Activated T-cell treated with anti-CD3 and anti-CD28 coated beads, Interleukin-2, amount 50 U/mL, for 4 hours (primary cell): Measurements from ENCODE around the gene REEP3. TPM values are rescaled to one million over a fixed set of nuclear protein-coding genes. Genes with fewer than 3 reads are reported as not detected.
"Not testable (repeated sequence)": the region's sequence is repeated elsewhere in the genome, so short reads cannot be mapped to it uniquely, and the experiment has no call there.

Experiments used
- ATAC-seq, 2 donors: fragments of 200-7000 bp; cut with Tn5 transposase; one replicate each; pipeline ENCODE4 v1.10.0; 2021
- DNase-seq: peaks from one replicate; pipeline ENCODE4 v3.0.0-alpha.2; 2020
- H3K27me3 Mint-ChIP-seq: one replicate; pipeline ENCODE4 v1.8.0; 2021; ENCODE audit warnings: low read depth, mixed read lengths
- H3K36me3 Mint-ChIP-seq: one replicate; pipeline ENCODE4 v1.8.0; 2022; ENCODE audit warnings: mixed read lengths; ENCODE audit not compliant: insufficient read depth
- H3K4me1 Mint-ChIP-seq: one replicate; pipeline ENCODE4 v1.8.0; 2021; ENCODE audit warnings: low read depth, mixed read lengths
- H3K4me3 Mint-ChIP-seq: one replicate; pipeline ENCODE4 v1.8.0; 2021; ENCODE audit warnings: mild to moderate bottlenecking, moderate library complexity, mixed read lengths
- H3K9me3 Mint-ChIP-seq: one replicate; pipeline ENCODE4 v1.8.0; 2021; ENCODE audit warnings: mixed read lengths
- total RNA-seq, 3 donors: library from RNA; stranded (reverse); gene quantifications; one replicate each; pipeline ENCODE4 v1.2.1, GENCODE V29; 2021

REEP3 gene, protein sequence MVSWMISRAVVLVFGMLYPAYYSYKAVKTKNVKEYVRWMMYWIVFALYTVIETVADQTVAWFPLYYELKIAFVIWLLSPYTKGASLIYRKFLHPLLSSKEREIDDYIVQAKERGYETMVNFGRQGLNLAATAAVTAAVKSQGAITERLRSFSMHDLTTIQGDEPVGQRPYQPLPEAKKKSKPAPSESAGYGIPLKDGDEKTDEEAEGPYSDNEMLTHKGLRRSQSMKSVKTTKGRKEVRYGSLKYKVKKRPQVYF
- total RNA-seq = 10 to 100 TPM; 13.8 to 20.8 (median 15.0) TPM

- H3K9me3 Mint-ChIP-seq = no peaks in the 10 kb centered on the region
- DNase-seq (no peak), ATAC-seq (peak; percentile 72 to 74)
- peaks cover 5% of the 10 kb centered on the region for H3K36me3 Mint-ChIP-seq
- peaks cover 69% of the 10 kb centered on the region for H3K4me1 Mint-ChIP-seq
- H3K27me3 Mint-ChIP-seq = no peaks in the 10 kb centered on the region
- peak within 1 kb of the TSS; percentile 90 for H3K4me3 Mint-ChIP-seq
Observed at GRCh38 chr10:63520500-63521415, at the start of gene REEP3. Gene REEP3, plus strand, starts transcription at chr10:63521401. Its CDS starts 145 bp downstream, at chr10:63521546.

DNA sequence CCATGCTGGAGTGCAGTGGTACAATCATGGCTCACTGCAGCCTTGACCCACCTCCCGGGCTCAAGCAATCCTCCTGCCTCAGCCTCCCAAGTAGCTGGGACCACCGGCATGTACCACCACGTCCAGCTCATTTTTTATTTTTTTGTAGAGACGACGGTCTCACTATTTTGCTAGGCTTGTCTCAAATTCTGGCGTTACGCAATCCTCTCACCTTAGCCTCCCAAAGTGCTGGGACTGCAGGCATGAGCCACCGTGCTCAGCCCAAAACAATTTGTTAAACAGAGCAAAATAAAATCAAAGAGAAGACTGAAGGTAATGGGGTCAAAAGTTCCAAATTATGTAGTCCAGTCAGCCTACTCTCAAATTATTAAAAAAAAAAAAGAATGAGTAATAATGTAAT lies 46.7 kb upstream of the REEP3 start:
- no peak overlapping the region for H3K4me3 Mint-ChIP-seq
- DNase-seq (no peak), ATAC-seq (no peak)
- no peaks in the 10 kb centered on the region for H3K9me3 Mint-ChIP-seq
- peaks cover 2% of the 10 kb centered on the region for H3K36me3 Mint-ChIP-seq
- H3K4me1 Mint-ChIP-seq = peaks cover 19% of the 10 kb centered on the region
- no peaks in the 10 kb centered on the region for H3K27me3 Mint-ChIP-seq

- Mint-ChIP-seq H3K27me3 (no peaks in the 10 kb centered on the region), H3K9me3 (no peaks in the 10 kb centered on the region), H3K4me3 (no peak overlapping the region), H3K36me3 (peaks cover 2% of the 10 kb centered on the region), H3K4me1 (peaks cover 23% of the 10 kb centered on the region)
- no peak for DNase-seq
- no peak for ATAC-seq
Observed at GRCh38 chr10:63477927-63478326, 43.3 kb upstream of the REEP3 start.

GRCh38 chr10:63478564-63478963 lies 42.6 kb upstream of the REEP3 start:
- Mint-ChIP-seq H3K4me3 (no peak overlapping the region), H3K4me1 (peaks cover 24% of the 10 kb centered on the region), H3K36me3 (peaks cover 2% of the 10 kb centered on the region), H3K9me3 (no peaks in the 10 kb centered on the region), H3K27me3 (no peaks in the 10 kb centered on the region)
- no peak for DNase-seq
- ATAC-seq = no peak

DNA sequence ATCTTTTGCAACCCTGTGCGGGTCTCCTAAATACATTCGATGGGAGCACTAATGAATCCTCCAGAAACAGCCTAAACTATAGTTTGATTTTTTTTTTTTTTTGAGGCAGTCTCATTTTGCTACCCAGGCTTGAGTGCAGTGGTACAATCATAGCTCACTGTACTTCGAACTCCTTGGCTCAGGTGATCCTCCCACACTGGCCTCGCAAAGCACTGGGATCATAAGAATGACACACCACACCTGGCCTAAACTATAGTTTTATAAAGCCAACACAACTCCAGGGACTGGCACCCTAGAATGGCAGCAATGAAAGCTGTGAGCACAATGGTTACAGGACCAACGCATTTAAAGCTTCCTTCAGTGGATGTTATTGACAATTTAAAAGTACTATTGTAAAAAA lies 41.0 kb upstream of the REEP3 start:
- ATAC-seq (no peak), DNase-seq (no peak)
- H3K4me3 Mint-ChIP-seq = no peak overlapping the region
- H3K9me3 Mint-ChIP-seq = no peaks in the 10 kb centered on the region
- H3K27me3 Mint-ChIP-seq = no peaks in the 10 kb centered on the region
- peaks cover 23% of the 10 kb centered on the region for H3K4me1 Mint-ChIP-seq
- no peaks in the 10 kb centered on the region for H3K36me3 Mint-ChIP-seq

DNA sequence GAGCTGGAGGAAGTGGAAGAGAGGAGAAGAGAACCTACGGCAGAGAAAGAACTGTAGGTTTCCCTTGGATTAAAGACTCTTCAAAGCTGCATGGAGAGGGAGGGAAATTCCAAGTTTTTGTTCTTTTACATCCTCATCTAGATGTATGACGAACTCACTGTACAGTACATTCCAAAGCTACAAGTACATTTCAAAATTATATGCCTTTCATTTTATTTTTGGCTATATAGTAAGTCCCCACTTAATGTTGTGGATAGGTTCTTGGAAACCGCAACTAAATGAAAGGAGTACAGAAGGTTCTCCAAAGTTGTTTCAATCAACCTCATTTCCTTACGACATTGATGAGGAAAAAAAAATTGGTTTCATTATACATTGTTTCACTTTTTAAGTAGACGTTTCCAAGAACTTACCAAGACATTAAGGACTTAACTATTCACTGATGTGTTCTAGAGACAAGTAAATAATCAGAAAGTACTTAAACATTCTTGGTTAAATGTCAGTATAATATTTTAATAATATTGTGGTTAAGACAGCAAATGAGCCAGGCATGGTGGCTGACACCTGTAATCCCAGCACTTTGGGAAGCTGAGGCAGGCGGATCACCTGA lies 39.3 kb upstream of the REEP3 start:
- H3K27me3 Mint-ChIP-seq = no peaks in the 10 kb centered on the region
- H3K36me3 Mint-ChIP-seq = no peaks in the 10 kb centered on the region
- H3K9me3 Mint-ChIP-seq = no peaks in the 10 kb centered on the region
- DNase-seq (no peak), ATAC-seq (no peak)
- no peak overlapping the region for H3K4me3 Mint-ChIP-seq
- H3K4me1 Mint-ChIP-seq = peaks cover 20% of the 10 kb centered on the region

GRCh38 chr10:63483983-63484382 lies 37.2 kb upstream of the REEP3 start:
- no peak for DNase-seq
- no peak for ATAC-seq
- no peaks in the 10 kb centered on the region for H3K36me3 Mint-ChIP-seq
- no peaks in the 10 kb centered on the region for H3K27me3 Mint-ChIP-seq
- peaks cover 18% of the 10 kb centered on the region for H3K4me1 Mint-ChIP-seq
- H3K4me3 Mint-ChIP-seq = no peak overlapping the region
- H3K9me3 Mint-ChIP-seq = no peaks in the 10 kb centered on the region

- no peak for ATAC-seq
- Mint-ChIP-seq H3K36me3 (no peaks in the 10 kb centered on the region), H3K4me3 (no peak overlapping the region), H3K4me1 (peaks cover 15% of the 10 kb centered on the region), H3K27me3 (no peaks in the 10 kb centered on the region), H3K9me3 (no peaks in the 10 kb centered on the region)
- DNase-seq = no peak
Observed at GRCh38 chr10:63487990-63488389, 33.2 kb upstream of the REEP3 start.

GRCh38 chr10:63489838-63490237 lies 31.4 kb upstream of the REEP3 start:
- no peak for DNase-seq
- Mint-ChIP-seq H3K36me3 (no peaks in the 10 kb centered on the region), H3K27me3 (no peaks in the 10 kb centered on the region), H3K4me1 (peaks cover 12% of the 10 kb centered on the region), H3K9me3 (no peaks in the 10 kb centered on the region), H3K4me3 (no peak overlapping the region)
- no peak for ATAC-seq

DNA sequence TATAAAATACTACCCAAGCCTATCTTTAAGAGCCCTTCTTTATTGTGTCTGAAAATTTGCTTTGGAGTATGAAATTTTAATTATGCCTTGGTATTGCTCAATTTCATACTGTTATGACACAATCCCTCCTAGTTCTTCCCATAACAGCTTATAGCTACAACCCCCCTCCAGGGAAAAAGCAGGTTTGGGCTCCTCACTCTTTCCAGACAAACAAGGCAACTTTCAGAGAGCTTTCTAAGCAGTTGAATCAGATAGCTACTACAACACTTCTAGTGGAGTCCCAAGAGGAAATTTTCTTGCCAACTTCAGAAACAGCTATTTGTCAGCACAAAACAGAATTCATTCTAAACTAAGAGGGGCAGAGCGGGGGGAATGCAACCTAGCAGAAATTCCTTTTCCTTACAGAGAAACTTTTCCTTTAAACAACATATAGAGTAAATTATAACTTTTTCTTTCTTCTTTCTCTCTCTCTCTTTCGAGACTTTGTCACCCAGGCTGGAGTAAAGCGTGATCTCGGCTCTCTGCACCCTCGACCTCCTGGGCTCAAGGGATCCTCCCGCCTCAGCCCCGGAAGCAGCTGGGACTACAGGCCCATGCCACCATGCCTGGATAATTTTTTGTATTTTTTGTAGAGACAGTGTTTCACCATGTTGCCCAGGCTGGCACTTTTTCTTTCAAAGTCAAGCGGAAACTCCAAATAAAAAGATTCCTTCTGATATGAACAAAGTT lies 29.4 kb upstream of the REEP3 start:
- ATAC-seq (no peak), DNase-seq (no peak)
- peaks cover 12% of the 10 kb centered on the region for H3K4me1 Mint-ChIP-seq
- no peaks in the 10 kb centered on the region for H3K9me3 Mint-ChIP-seq
- no peaks in the 10 kb centered on the region for H3K27me3 Mint-ChIP-seq
- no peak overlapping the region for H3K4me3 Mint-ChIP-seq
- peaks cover 4% of the 10 kb centered on the region for H3K36me3 Mint-ChIP-seq

DNA sequence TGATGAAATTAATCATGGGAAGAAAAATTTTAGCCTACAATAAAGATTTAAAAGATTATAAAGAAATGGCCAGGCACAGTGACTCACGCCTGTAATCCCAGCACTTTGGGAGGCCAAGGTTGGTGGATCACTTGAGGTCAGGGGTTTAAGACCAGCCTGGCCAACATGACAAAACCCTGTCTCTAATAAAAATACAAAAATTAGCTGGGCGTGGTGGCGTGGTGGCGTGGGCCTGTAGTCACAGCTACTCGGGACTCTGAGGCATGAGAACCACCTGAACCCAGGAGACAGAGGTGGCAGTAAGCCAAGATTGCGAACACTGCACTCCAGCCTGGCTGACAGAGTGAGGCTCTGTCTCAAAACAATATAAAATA lies 28.9 kb upstream of the REEP3 start:
- H3K27me3 Mint-ChIP-seq, H3K36me3 Mint-ChIP-seq: not testable (repeated sequence)

DNA sequence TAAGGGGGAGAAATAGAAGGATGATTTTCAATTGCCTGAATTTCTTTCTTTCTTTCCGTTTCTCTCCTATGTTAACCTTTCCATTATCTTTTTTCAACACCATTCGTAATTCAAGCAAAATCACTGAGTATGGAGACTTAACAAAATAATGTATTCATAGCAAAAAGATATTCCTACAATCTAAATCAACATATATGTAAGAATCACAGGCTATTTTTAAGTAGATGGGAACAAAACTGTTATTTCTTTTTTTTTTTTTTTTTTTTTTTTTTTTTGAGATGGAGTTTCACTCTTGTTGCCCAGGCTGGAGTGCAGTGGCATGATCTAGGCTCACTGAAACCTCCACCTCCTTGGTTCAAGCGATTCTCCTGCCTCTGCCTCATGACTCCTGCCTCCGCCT lies 28.2 kb upstream of the REEP3 start:
- Mint-ChIP-seq H3K4me1 (peaks cover 15% of the 10 kb centered on the region), H3K27me3 (no peaks in the 10 kb centered on the region), H3K36me3 (peaks cover 7% of the 10 kb centered on the region), H3K9me3 (no peaks in the 10 kb centered on the region), H3K4me3 (no peak overlapping the region)
- ATAC-seq (no peak), DNase-seq (no peak)

More for the DNA sequence above, 28.9 kb upstream of the REEP3 start:
- H3K9me3 Mint-ChIP-seq, ATAC-seq, DNase-seq, H3K4me3 Mint-ChIP-seq: not testable (repeated sequence)
- H3K4me1 Mint-ChIP-seq = peaks cover 12% of the 10 kb centered on the region

DNA sequence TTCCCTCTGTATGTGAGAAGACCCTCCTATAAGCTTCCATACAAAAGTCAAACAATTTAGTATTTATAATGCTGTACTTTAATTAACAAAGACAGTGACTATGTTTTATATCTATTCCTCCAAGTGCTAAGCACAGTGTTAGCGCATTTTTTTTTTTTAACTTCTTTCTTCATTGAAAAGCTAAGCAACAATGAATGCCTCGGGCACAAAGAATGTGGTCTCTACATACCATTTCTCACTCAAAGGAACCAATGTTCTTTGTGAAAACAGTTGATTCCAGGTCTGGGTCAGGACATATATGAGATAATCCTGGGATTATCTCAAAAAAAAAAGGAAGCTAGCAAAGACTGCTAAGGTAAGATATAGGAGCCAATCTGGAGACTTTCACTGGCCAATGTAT lies 26.2 kb upstream of the REEP3 start:
- H3K36me3 Mint-ChIP-seq = peaks cover 7% of the 10 kb centered on the region
- no peak overlapping the region for H3K4me3 Mint-ChIP-seq
- no peaks in the 10 kb centered on the region for H3K9me3 Mint-ChIP-seq
- no peaks in the 10 kb centered on the region for H3K27me3 Mint-ChIP-seq
- ATAC-seq = no peak
- no peak for DNase-seq
- peaks cover 16% of the 10 kb centered on the region for H3K4me1 Mint-ChIP-seq

DNA sequence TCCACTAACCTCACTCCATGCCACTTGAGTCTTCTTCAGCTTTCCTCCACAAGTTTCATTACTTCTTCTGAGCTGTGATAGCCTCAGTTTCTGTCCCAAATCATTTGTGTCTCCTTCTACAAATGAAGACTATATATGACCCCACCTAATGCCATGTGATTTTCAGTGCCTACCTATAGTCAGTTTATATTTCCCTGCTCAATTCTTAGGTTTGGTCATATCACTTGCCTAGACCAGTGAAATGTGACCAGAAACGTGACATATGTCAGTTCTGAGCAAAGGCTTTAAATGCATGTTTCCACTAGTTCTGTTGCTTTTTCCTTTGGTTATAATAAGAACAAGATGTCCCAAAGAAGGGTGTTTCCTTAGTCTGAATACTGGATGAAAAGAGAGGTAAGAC lies 24.6 kb upstream of the REEP3 start:
- ATAC-seq (no peak), DNase-seq (no peak)
- Mint-ChIP-seq H3K27me3 (no peaks in the 10 kb centered on the region), H3K9me3 (no peaks in the 10 kb centered on the region), H3K4me3 (no peak overlapping the region), H3K4me1 (peaks cover 14% of the 10 kb centered on the region), H3K36me3 (peaks cover 8% of the 10 kb centered on the region)
